PC-3 (cell line): ENCODE results near the gene TRIM66.

Experiments
- CTCF ChIP-seq: fragments of 300-600 bp; sonication (generic); conservative IDR thresholded peaks from 2 replicates; pipeline ENCODE4 v1.5.1; 2017; ENCODE audit warnings: antibody characterized with exemption, low read depth, mild to moderate bottlenecking, low read length
- EZH2 ChIP-seq: fragments of 300-600 bp; sonication (generic); IDR thresholded peaks from one replicate; pipeline ENCODE4 v1.6.1; 2017; ENCODE audit warnings: antibody characterized with exemption, mild to moderate bottlenecking, low read length; ENCODE audit not compliant: unreplicated experiment
- EZH2phosphoT487 ChIP-seq: fragments of 300-600 bp; sonication (generic); IDR thresholded peaks from 2 replicates; pipeline ENCODE4 v1.6.1; 2018; ENCODE audit warnings: mild to moderate bottlenecking, antibody characterized with exemption, low read length, borderline replicate concordance

GRCh38 chr11:8650401-8650990 lies 32.0 kb downstream of the TRIM66 start:
- TF ChIP-seq EZH2 (no peak), CTCF (no peak), EZH2phosphoT487 (no peak)
